K562 (cell line): ENCODE results near the gene TP53BP1. TPM values are rescaled to one million over a fixed set of nuclear protein-coding genes. Genes with fewer than 3 reads are reported as not detected.
A peak's percentile ranks its signal among the peaks of the same experiment; 100 is the strongest.

Source experiments
- ARNT ChIP-seq, 2 experiments: fragments of 450-650 bp; IDR thresholded peaks; 2 replicates each; pipeline ENCODE4 v1.6.1; 2016; ENCODE audit warnings: mild to moderate bottlenecking in 1 of 2
- FOXM1 ChIP-seq, 2 experiments: fragments of 450-650 bp in 1 of 2; sonication (generic) in 1 of 2; formaldehyde crosslinking in 1 of 2; IDR thresholded peaks; 2 replicates each; pipeline versions ENCODE4 v1.6.1 to v1.9.0; 2017 to 2022; ENCODE audit warnings: low read depth in 2 of 2, mild to moderate bottlenecking in 2 of 2, missing genetic modification reagents in 1 of 2, moderate library complexity in 1 of 2
- GATA2 ChIP-seq: sonication (generic); formaldehyde crosslinking; IDR thresholded peaks from 2 replicates; pipeline ENCODE4 v1.4.0; 2020; ENCODE audit warnings: mild to moderate bottlenecking, missing genetic modification reagents
- GTF3C2 ChIP-seq: IDR thresholded peaks from 3 replicates; pipeline ENCODE4 v1.6.1; 2011; ENCODE audit warnings: borderline replicate concordance, mild to moderate bottlenecking, moderate library complexity; ENCODE audit not compliant: insufficient read length; ENCODE audit errors: extremely low read depth
- HOMEZ ChIP-seq: fragments of 250-450 bp; sonication (Bioruptor Pico); IDR thresholded peaks from 2 replicates; pipeline ENCODE4 v1.4.0; 2020; ENCODE audit warnings: mild to moderate bottlenecking, moderate library complexity
- L3MBTL2 ChIP-seq: fragments of 450-650 bp; IDR thresholded peaks from 2 replicates; pipeline ENCODE4 v1.6.1; 2016; ENCODE audit warnings: mild to moderate bottlenecking, moderate library complexity
- MLX ChIP-seq, 2 experiments: fragments of 450-650 bp in 1 of 2; sonication (generic) in 1 of 2; formaldehyde crosslinking; conservative IDR thresholded peaks; 2 replicates each; pipeline versions ENCODE4 v1.4.0 to v1.8.1; 2020 to 2022; ENCODE audit warnings: mild to moderate bottlenecking in 1 of 2, missing genetic modification reagents in 1 of 2
- NR4A1 ChIP-seq, 2 experiments: fragments of 250-450 bp in 1 of 2; fragments of 450-650 bp in 1 of 2; sonication (Bioruptor Pico) in 1 of 2; IDR thresholded peaks; 2 replicates each; pipeline versions ENCODE4 v1.4.0 to v1.6.1; 2016 to 2020; ENCODE audit warnings: mild to moderate bottlenecking in 2 of 2, missing compliant biosample characterization in 1 of 2, missing genetic modification characterization in 1 of 2, moderate library complexity in 1 of 2
- RBM25 ChIP-seq: fragments of 200-400 bp; formaldehyde crosslinking; IDR thresholded peaks from 2 replicates; pipeline ENCODE4 v1.6.1; 2018; ENCODE audit warnings: low read length, low read depth, moderate library complexity; ENCODE audit not compliant: severe bottlenecking
- RBM34 ChIP-seq: fragments of 200-400 bp; formaldehyde crosslinking; IDR thresholded peaks from 2 replicates; pipeline ENCODE4 v1.6.1; 2018; ENCODE audit warnings: low read length, borderline replicate concordance; ENCODE audit not compliant: insufficient read depth
- SAP30 ChIP-seq: fragments of 200-600 bp; sonication (generic); IDR thresholded peaks from 2 replicates; pipeline ENCODE4 v1.6.1; 2012; ENCODE audit warnings: borderline replicate concordance, low read depth, mild to moderate bottlenecking, moderate library complexity, low read length, control low read depth, inconsistent platforms; ENCODE audit not compliant: insufficient read depth, poor library complexity, severe bottlenecking
- SUPT5H ChIP-seq: fragments of 450-650 bp; IDR thresholded peaks from 2 replicates; pipeline ENCODE4 v1.6.1; 2016
- TBL1XR1 ChIP-seq, 2 experiments: IDR thresholded peaks; 2 replicates each; pipeline ENCODE4 v1.6.1; 2012; ENCODE audit warnings: improper control_type of control experiment in 2 of 2, low read length in 2 of 2, mild to moderate bottlenecking in 1 of 2
- TFE3 ChIP-seq: fragments of 450-650 bp; formaldehyde crosslinking; IDR thresholded peaks from 2 replicates; pipeline ENCODE4 v1.4.0; 2020; ENCODE audit warnings: mild to moderate bottlenecking, mixed read lengths
- XRCC3 ChIP-seq: fragments of 450-650 bp; IDR thresholded peaks from 2 replicates; pipeline ENCODE4 v1.6.1; 2017; ENCODE audit warnings: mild to moderate bottlenecking, moderate library complexity
- YY1 ChIP-seq, 3 experiments: IDR thresholded peaks; 2 replicates each; pipeline ENCODE4 v1.6.1; 2011; ENCODE audit warnings: low read length in 2 of 3, mild to moderate bottlenecking in 2 of 3, moderate library complexity in 2 of 3, borderline replicate concordance in 1 of 3, control low read depth in 1 of 3, low read depth in 1 of 3; ENCODE audit not compliant: insufficient read depth in 3 of 3, insufficient replicate concordance in 2 of 3, control insufficient read depth in 1 of 3, insufficient read length in 1 of 3; ENCODE audit errors: extremely low read depth in 1 of 3
- ZBTB17 ChIP-seq: fragments of 450-650 bp; formaldehyde crosslinking; IDR thresholded peaks from 2 replicates; pipeline ENCODE4 v1.4.0; 2020; ENCODE audit warnings: mild to moderate bottlenecking
- ZC3H11A ChIP-seq: IDR thresholded peaks from 2 replicates; pipeline ENCODE4 v1.6.1; 2012; ENCODE audit warnings: low read depth, low read length, improper control_type of control experiment
- ZNF24 ChIP-seq: fragments of 450-650 bp; IDR thresholded peaks from 2 replicates; pipeline ENCODE4 v1.6.1; 2016
- ZNF324 ChIP-seq: fragments of 250-450 bp; sonication (Bioruptor Pico); IDR thresholded peaks from 2 replicates; pipeline ENCODE4 v1.4.0; 2020; ENCODE audit warnings: mild to moderate bottlenecking
- ZNF780A ChIP-seq: fragments of 250-450 bp; sonication (Bioruptor Pico); IDR thresholded peaks from 2 replicates; pipeline ENCODE4 v1.5.0; 2021; ENCODE audit warnings: mild to moderate bottlenecking
- ZNF830 ChIP-seq: fragments of 250-450 bp; sonication (Bioruptor Pico); IDR thresholded peaks from 2 replicates; pipeline ENCODE4 v1.5.0; 2021; ENCODE audit warnings: mild to moderate bottlenecking
- polyA plus RNA-seq, 8 experiments: library from polyadenylated mRNA; depleted of rRNA in 4 of 8; stranded (reverse) in 5 of 8; unstranded in 3 of 8; fragments of >200 nt; fragmentation: Nextera tagmentation in 2 of 8; fragmentation: Illumina TruSeq in 1 of 8; extraction: Ambion mirVana in 2 of 8; extraction: Trizol in 1 of 8; gene quantifications; 2 replicates each; pipeline versions ENCODE4 v1.2.1 to v1.2.3, GENCODE V29; 2011 to 2014; ENCODE audit warnings: inconsistent platforms in 1 of 8, missing spikeins in 1 of 8
- total RNA-seq, 7 experiments: library from RNA; depleted of rRNA in 6 of 7; stranded (reverse); fragments of >200 nt in 6 of 7; fragmentation: Illumina TruSeq in 2 of 7; extraction: Trizol in 2 of 7; gene quantifications; 2 replicates each; pipeline versions ENCODE4 v1.2.1 to v1.2.3, GENCODE V29; 2011 to 2021; ENCODE audit warnings: low replicate concordance in 1 of 7

Gene TP53BP1
- total and polyA plus RNA-seq, 9 of the 15 experiments (the other 6 are each of a cell fraction or from before 2014, with no cell fraction given): 5.7 to 63.3 (median 30.9) TPM

GRCh38 chr15:43469867-43470266 is 23.1 kb downstream of the TP53BP1 start (continued):
- TF ChIP-seq NR4A1 (CRISPR knock-in tag; IDR thresholded peaks at IDR 0.05) (no peak), NR4A1 (tag; IDR thresholded peaks at IDR 0.05) (no peak), MLX (CRISPR knock-in tag; conservative IDR thresholded peaks at IDR 0.05) (no peak), ZNF780A (CRISPR knock-in tag) (no peak), TBL1XR1 (IDR thresholded peaks at IDR 0.05; ENCODE audit: low read length in 2 of 2) (peak in 1 of 2 experiments; percentile 41; a peak in 1 of 4 replicates), SAP30 (no peak), L3MBTL2 (no peak), ZNF830 (CRISPR knock-in tag) (no peak), SUPT5H (no peak), FOXM1 (IDR thresholded peaks at IDR 0.05; ENCODE audit: low read depth) (peak; percentile 36), FOXM1 (CRISPR knock-in tag; IDR thresholded peaks at IDR 0.05; ENCODE audit: low read depth) (no peak), ZBTB17 (no peak), RBM34 (no peak), ARNT (IDR thresholded peaks at IDR 0.05) (no peak; a peak in 1 of 4 replicates), YY1 (IDR thresholded peaks at IDR 0.05; ENCODE audit: borderline replicate concordance in 1 of 3, control insufficient read depth in 1 of 3, extremely low read depth in 1 of 3, insufficient read depth in 3 of 3, insufficient read length in 1 of 3, insufficient replicate concordance in 2 of 3, low read depth in 1 of 3, low read length in 2 of 3) (no peak), TFE3 (CRISPR knock-in tag) (no peak), ZNF24 (no peak), ZNF324 (no peak), XRCC3 (no peak), HOMEZ (no peak), RBM25 (no peak), GATA2 (CRISPR knock-in tag) (peak; percentile 48; the same call in 1 of the 2 replicates), ZC3H11A (no peak), GTF3C2 (no peak)
